Liver (tissue), 9 donors: ENCODE results near the gene SRSF4. TPM values are rescaled to one million over a fixed set of nuclear protein-coding genes. Genes with fewer than 3 reads are reported as not detected.

Experiments
- DNase-seq: peaks from one replicate; pipeline ENCODE4 v3.0.0-alpha.2; 2017; ENCODE audit warnings: low spot score
- H3K27ac ChIP-seq, 2 donors: one replicate each; pipeline ENCODE4 v1.7.0; 2013; ENCODE audit warnings: inconsistent platforms in 2 of 2, low read length in 2 of 2, control low read depth in 1 of 2, low read depth in 1 of 2, mild to moderate bottlenecking in 1 of 2
- H3K27me3 ChIP-seq, 4 donors: one replicate each; pipeline versions ENCODE4 v1.6.1 to v1.7.0; 2013; ENCODE audit warnings: low read length in 3 of 4, inconsistent platforms in 1 of 4, mild to moderate bottlenecking in 1 of 4, moderate library complexity in 1 of 4; ENCODE audit not compliant: control insufficient read depth in 4 of 4, insufficient read depth in 4 of 4
- H3K36me3 ChIP-seq, 4 donors: one replicate each; pipeline versions ENCODE4 v1.6.1 to v1.7.0; 2013; ENCODE audit warnings: low read length in 3 of 4, mild to moderate bottlenecking in 3 of 4, low read depth in 1 of 4, moderate library complexity in 1 of 4; ENCODE audit not compliant: control insufficient read depth in 4 of 4, insufficient read depth in 3 of 4
- H3K4me1 ChIP-seq, 4 donors: one replicate each; pipeline versions ENCODE4 v1.6.1 to v1.7.0; 2013; ENCODE audit warnings: low read length in 3 of 4, mild to moderate bottlenecking in 3 of 4, moderate library complexity in 1 of 4; ENCODE audit not compliant: control insufficient read depth in 4 of 4, insufficient read depth in 4 of 4
- H3K4me3 ChIP-seq, 3 donors: one replicate each; pipeline versions ENCODE4 v1.6.1 to v1.7.0; 2013; ENCODE audit warnings: low read length in 3 of 3, control low read depth in 1 of 3, low read depth in 1 of 3, mild to moderate bottlenecking in 1 of 3
- H3K9ac ChIP-seq, 2 donors: one replicate each; pipeline ENCODE4 v1.7.0; 2013; ENCODE audit warnings: low read length in 2 of 2, mild to moderate bottlenecking in 2 of 2, moderate library complexity in 2 of 2, control low read depth in 1 of 2, low read depth in 1 of 2
- H3K9me3 ChIP-seq, 4 donors: one replicate each; pipeline versions ENCODE4 v1.6.1 to v1.7.0; 2013; ENCODE audit warnings: low read length in 3 of 4; ENCODE audit not compliant: control insufficient read depth in 4 of 4
- EGR1 ChIP-seq, 2 donors: IDR thresholded peaks; 2 replicates each; pipeline ENCODE4 v1.6.1; 2016 to 2018; ENCODE audit warnings: antibody characterized with exemption in 2 of 2, low read depth in 2 of 2
- FOXA1 ChIP-seq: IDR thresholded peaks from 2 replicates; pipeline ENCODE4 v1.6.1; 2016; ENCODE audit warnings: antibody characterized with exemption
- FOXA2 ChIP-seq: IDR thresholded peaks from 2 replicates; pipeline ENCODE4 v1.6.1; 2016; ENCODE audit warnings: antibody characterized with exemption
- GABPA ChIP-seq, 2 donors: IDR thresholded peaks in 1 of 2; conservative IDR thresholded peaks in 1 of 2; 2 replicates each; pipeline ENCODE4 v1.6.1; 2016; ENCODE audit warnings: antibody characterized with exemption in 2 of 2, mild to moderate bottlenecking in 1 of 2, moderate library complexity in 1 of 2
- HNF4A ChIP-seq, 2 donors: conservative IDR thresholded peaks; 2 replicates each; pipeline ENCODE4 v1.6.1; 2016; ENCODE audit warnings: antibody characterized with exemption in 2 of 2, mild to moderate bottlenecking in 2 of 2
- HNF4G ChIP-seq: IDR thresholded peaks from 2 replicates; pipeline ENCODE4 v1.6.1; 2016; ENCODE audit warnings: antibody characterized with exemption
- JUND ChIP-seq, 2 donors: IDR thresholded peaks; 2 replicates each; pipeline ENCODE4 v1.6.1; 2016; ENCODE audit warnings: antibody characterized with exemption in 2 of 2
- MAX ChIP-seq: IDR thresholded peaks from 2 replicates; pipeline ENCODE4 v1.6.1; 2016; ENCODE audit warnings: antibody characterized with exemption
- RAD21 ChIP-seq, 2 donors: IDR thresholded peaks; 2 replicates each; pipeline ENCODE4 v1.6.1; 2016; ENCODE audit warnings: antibody characterized with exemption in 2 of 2, mild to moderate bottlenecking in 2 of 2
- REST ChIP-seq: IDR thresholded peaks from 2 replicates; pipeline ENCODE4 v1.6.1; 2016; ENCODE audit warnings: antibody characterized with exemption, mild to moderate bottlenecking
- RXRA ChIP-seq, 2 donors: IDR thresholded peaks; 2 replicates each; pipeline ENCODE4 v1.6.1; 2017 to 2018; ENCODE audit warnings: antibody characterized with exemption in 2 of 2, mild to moderate bottlenecking in 1 of 2
- SP1 ChIP-seq: IDR thresholded peaks from 2 replicates; pipeline ENCODE4 v1.6.1; 2018; ENCODE audit warnings: antibody characterized with exemption, mild to moderate bottlenecking
- TAF1 ChIP-seq: conservative IDR thresholded peaks from 2 replicates; pipeline ENCODE4 v1.6.1; 2016; ENCODE audit warnings: antibody characterized with exemption, mild to moderate bottlenecking
- YY1 ChIP-seq: IDR thresholded peaks from 2 replicates; pipeline ENCODE4 v1.6.1; 2016; ENCODE audit warnings: antibody characterized with exemption, mild to moderate bottlenecking
- WGBS: extraction: QIAGEN DNeasy Blood & Tissue Kit; methylation state at CpG from one replicate; pipeline ENCODE4 v1.1.7; 2013; 5-methylcytosine and 5-hydroxymethylcytosine counted together
- polyA plus RNA-seq, 2 donors: library from polyadenylated mRNA; stranded (reverse) in 1 of 2; unstranded in 1 of 2; fragments of 200-250 nt in 1 of 2; fragments of >200 nt in 1 of 2; fragmentation: Nextera tagmentation in 1 of 2; extraction: Ambion mirVana in 1 of 2; gene quantifications; one replicate each; pipeline versions ENCODE4 v1.2.1 to v1.2.3, GENCODE V29; 2013 to 2015
- total RNA-seq, 2 donors: library from RNA; depleted of rRNA; stranded (reverse); fragments of >200 nt; gene quantifications; one replicate each; pipeline ENCODE4 v1.2.3, GENCODE V29; 2014
- TF ChIP-seq, protein P1 (sequence below): IDR thresholded peaks from 2 replicates; pipeline ENCODE4 v1.6.1; 2016; ENCODE audit warnings: antibody characterized with exemption
- TF ChIP-seq, protein P2 (sequence below): IDR thresholded peaks from 2 replicates; pipeline ENCODE4 v1.6.1; 2016; ENCODE audit warnings: antibody characterized with exemption
- TF ChIP-seq, protein P3 (sequence below): fragments of 150-350 bp; IDR thresholded peaks from 2 replicates; pipeline ENCODE4 v1.5.1; 2017; ENCODE audit warnings: improper control_type of control experiment, low read depth, low read length; ENCODE audit not compliant: missing input control
- donor health status: healthy.
- donor health status: healthy.
- donor health status: healthy.
- donor health status: healthy.
- donor health status: healthy.

Gene SRSF4
- total and polyA plus RNA-seq, 4 donors = 24.0 to 45.8 (median 30.2) TPM

DNA sequence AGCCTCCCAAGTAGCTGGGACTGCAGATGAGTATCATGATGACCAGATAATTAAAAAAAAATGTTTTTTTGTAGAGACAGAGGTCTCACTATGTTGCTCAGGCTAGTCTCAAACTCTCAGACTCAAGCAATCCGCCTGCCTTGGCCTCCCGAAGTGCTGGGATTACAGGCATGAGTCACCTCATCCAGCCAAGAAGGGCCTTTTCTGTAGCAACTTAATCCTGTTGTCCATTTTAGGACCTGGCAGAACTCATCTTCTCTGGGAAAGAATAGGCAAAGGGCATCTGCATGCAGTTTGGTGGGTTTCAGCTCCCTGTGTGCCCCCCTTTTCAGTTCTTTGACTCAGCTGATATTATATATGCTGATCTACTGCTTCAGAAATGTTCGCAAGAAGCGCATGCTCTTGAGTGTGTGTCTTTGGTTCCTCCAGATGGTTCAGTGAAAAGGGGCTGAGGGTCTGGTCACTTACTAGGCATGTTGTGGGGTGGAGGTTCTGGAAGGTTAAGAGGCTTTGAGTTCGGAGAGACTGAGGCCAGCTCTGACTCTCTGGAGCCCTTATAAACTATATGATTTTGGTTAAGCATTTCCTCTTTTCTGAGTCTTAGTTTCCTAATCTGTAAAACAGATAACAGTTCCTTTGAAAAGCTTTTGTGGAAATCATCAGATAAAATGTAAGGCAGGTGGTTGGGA is 19.4 kb upstream of the SRSF4 start:
- Histone ChIP-seq H3K9ac (no peak overlapping the region), H3K27ac (no peak overlapping the region), H3K27me3 (no peaks in the 10 kb centered on the region), H3K36me3 (peaks cover 3 to 29% (median 8%) of the 10 kb centered on the region in 4 donors), H3K4me1 (peaks cover 0 to 14% (median 5%) of the 10 kb centered on the region in 4 donors), H3K9me3 (no peaks in the 10 kb centered on the region), H3K4me3 (no peak overlapping the region)
- DNase-seq = no peak
- 97% methylated on average over 5 of the region's 5 CpGs for WGBS
- no peak for TF ChIP-seq FOXA2
- TF ChIP-seq, protein P1, sequence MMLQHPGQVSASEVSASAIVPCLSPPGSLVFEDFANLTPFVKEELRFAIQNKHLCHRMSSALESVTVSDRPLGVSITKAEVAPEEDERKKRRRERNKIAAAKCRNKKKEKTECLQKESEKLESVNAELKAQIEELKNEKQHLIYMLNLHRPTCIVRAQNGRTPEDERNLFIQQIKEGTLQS = no peak
- no peak for TF ChIP-seq TAF1
- TF ChIP-seq, protein P2, sequence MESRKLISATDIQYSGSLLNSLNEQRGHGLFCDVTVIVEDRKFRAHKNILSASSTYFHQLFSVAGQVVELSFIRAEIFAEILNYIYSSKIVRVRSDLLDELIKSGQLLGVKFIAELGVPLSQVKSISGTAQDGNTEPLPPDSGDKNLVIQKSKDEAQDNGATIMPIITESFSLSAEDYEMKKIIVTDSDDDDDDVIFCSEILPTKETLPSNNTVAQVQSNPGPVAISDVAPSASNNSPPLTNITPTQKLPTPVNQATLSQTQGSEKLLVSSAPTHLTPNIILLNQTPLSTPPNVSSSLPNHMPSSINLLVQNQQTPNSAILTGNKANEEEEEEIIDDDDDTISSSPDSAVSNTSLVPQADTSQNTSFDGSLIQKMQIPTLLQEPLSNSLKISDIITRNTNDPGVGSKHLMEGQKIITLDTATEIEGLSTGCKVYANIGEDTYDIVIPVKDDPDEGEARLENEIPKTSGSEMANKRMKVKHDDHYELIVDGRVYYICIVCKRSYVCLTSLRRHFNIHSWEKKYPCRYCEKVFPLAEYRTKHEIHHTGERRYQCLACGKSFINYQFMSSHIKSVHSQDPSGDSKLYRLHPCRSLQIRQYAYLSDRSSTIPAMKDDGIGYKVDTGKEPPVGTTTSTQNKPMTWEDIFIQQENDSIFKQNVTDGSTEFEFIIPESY = no peak
- TF ChIP-seq EGR1 (IDR thresholded peaks at IDR 0.05; ENCODE audit: low read depth in 2 of 2) = no peak
- no peak for TF ChIP-seq RXRA (IDR thresholded peaks at IDR 0.05)
- TF ChIP-seq, protein P3, sequence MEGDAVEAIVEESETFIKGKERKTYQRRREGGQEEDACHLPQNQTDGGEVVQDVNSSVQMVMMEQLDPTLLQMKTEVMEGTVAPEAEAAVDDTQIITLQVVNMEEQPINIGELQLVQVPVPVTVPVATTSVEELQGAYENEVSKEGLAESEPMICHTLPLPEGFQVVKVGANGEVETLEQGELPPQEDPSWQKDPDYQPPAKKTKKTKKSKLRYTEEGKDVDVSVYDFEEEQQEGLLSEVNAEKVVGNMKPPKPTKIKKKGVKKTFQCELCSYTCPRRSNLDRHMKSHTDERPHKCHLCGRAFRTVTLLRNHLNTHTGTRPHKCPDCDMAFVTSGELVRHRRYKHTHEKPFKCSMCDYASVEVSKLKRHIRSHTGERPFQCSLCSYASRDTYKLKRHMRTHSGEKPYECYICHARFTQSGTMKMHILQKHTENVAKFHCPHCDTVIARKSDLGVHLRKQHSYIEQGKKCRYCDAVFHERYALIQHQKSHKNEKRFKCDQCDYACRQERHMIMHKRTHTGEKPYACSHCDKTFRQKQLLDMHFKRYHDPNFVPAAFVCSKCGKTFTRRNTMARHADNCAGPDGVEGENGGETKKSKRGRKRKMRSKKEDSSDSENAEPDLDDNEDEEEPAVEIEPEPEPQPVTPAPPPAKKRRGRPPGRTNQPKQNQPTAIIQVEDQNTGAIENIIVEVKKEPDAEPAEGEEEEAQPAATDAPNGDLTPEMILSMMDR = no peak
- no peak for TF ChIP-seq FOXA1
- TF ChIP-seq HNF4G = no peak
- TF ChIP-seq YY1 = no peak
- no peak for TF ChIP-seq REST
- TF ChIP-seq HNF4A (conservative IDR thresholded peaks at IDR 0.05) = no peak
- no peak for TF ChIP-seq RAD21 (IDR thresholded peaks at IDR 0.05)
- no peak for TF ChIP-seq JUND (IDR thresholded peaks at IDR 0.05)
- no peak for TF ChIP-seq SP1
- TF ChIP-seq GABPA (IDR thresholded peaks at IDR 0.05 in 1 of 2, conservative IDR thresholded peaks at IDR 0.05 in 1 of 2) = no peak
- TF ChIP-seq MAX = no peak
